Caco-2 (cell line): ENCODE results near the gene HNRNPUL1. TPM values are rescaled to one million over a fixed set of nuclear protein-coding genes. Genes with fewer than 3 reads are reported as not detected.

Experiments used
- BruUV-seq: library from RNA; stranded (reverse); fragments of 400-500 nt; replicated peaks from 2 replicates; lab custom pipeline; 2021; lab: Mats Ljungman, UMichigan
- CTCF ChIA-PET: fragments of 300-600 bp; sonication (Branson Sonifier 250); formaldehyde crosslinking; loops from one replicate; lab custom pipeline; 2022; ENCODE audit warnings: antibody characterized with exemption; lab: Charles Lee
- POLR2A ChIA-PET: fragments of 300-600 bp; sonication (Branson Sonifier 250); formaldehyde crosslinking; loops from one replicate; lab custom pipeline; 2022; ENCODE audit warnings: antibody characterized with exemption; lab: Charles Lee
- DNase-seq, 2 experiments: peaks; one replicate each; pipeline versions ENCODE4 v3.0.0 to v3.0.0-alpha.2; 2020 to 2022
- H3K27me3 ChIP-seq: replicated peaks from 2 replicates; pipeline ENCODE4 v1.6.0; 2011; ENCODE audit warnings: low read length; ENCODE audit not compliant: control insufficient read depth, insufficient read depth
- H3K36me3 ChIP-seq: 2 replicates; pipeline ENCODE4 v1.5.1; 2011; ENCODE audit warnings: low read length; ENCODE audit not compliant: control insufficient read depth, insufficient read depth
- H3K4me1 ChIP-seq: fragments of 250-450 bp; sonication (Bioruptor Pico); 2 replicates; pipeline ENCODE4 v1.5.1; 2020; ENCODE audit warnings: mild to moderate bottlenecking
- H3K4me3 ChIP-seq: 2 replicates; pipeline ENCODE4 v1.5.1; 2011; ENCODE audit warnings: low read depth, mild to moderate bottlenecking, control low read depth, low read length
- H3K9me3 ChIP-seq: fragments of 250-450 bp; sonication (Bioruptor Pico); 2 replicates; pipeline ENCODE4 v1.5.1; 2020; ENCODE audit warnings: mild to moderate bottlenecking, moderate library complexity
- H3K27ac Mint-ChIP-seq: one replicate; pipeline ENCODE4 v1.8.0; 2022; ENCODE audit warnings: mixed read lengths; ENCODE audit not compliant: unreplicated experiment
- H3K27me3 Mint-ChIP-seq: one replicate; pipeline ENCODE4 v1.8.0; 2022; ENCODE audit warnings: mixed read lengths; ENCODE audit not compliant: insufficient read depth, unreplicated experiment
- H3K36me3 Mint-ChIP-seq: one replicate; pipeline ENCODE4 v1.8.0; 2022; ENCODE audit warnings: mild to moderate bottlenecking, mixed read lengths; ENCODE audit not compliant: insufficient read depth, unreplicated experiment
- H3K4me1 Mint-ChIP-seq: one replicate; pipeline ENCODE4 v1.8.0; 2022; ENCODE audit warnings: low read depth, mixed read lengths; ENCODE audit not compliant: unreplicated experiment
- H3K4me3 Mint-ChIP-seq: one replicate; pipeline ENCODE4 v1.8.0; 2022; ENCODE audit warnings: mild to moderate bottlenecking, moderate library complexity, mixed read lengths; ENCODE audit not compliant: unreplicated experiment
- H3K9me3 Mint-ChIP-seq: one replicate; pipeline ENCODE4 v1.8.0; 2022; ENCODE audit warnings: mixed read lengths; ENCODE audit not compliant: unreplicated experiment
- intact Hi-C: fragments of 100-400 bp; cut with micrococcal nuclease; formaldehyde crosslinking; loops from one replicate; pipeline ENCODE4 v1.10.0; 2022; ENCODE audit not compliant: unreplicated experiment
- total RNA-seq: library from RNA; stranded (reverse); gene quantifications from 2 replicates; pipeline ENCODE4 v1.2.3, GENCODE V29; 2022
- TF ChIP-seq, protein P1 (sequence below), 2 experiments: fragments of 200-600 bp in 1 of 2; IDR thresholded peaks; 1 replicate in 1 of 2; 2 replicates in 1 of 2; pipeline versions ENCODE4 v1.5.1 to v1.8.0; 2011 to 2022; ENCODE audit warnings: antibody characterized with exemption in 1 of 2, control low read depth in 1 of 2, inconsistent platforms in 1 of 2, low read depth in 1 of 2, low read length in 1 of 2, mild to moderate bottlenecking in 1 of 2, moderate library complexity in 1 of 2; ENCODE audit not compliant: insufficient read depth in 1 of 2, severe bottlenecking in 1 of 2, unreplicated experiment in 1 of 2

The HNRNPUL1 gene
- total RNA-seq, 1 experiment from 2014 or later = 322 TPM

GRCh38 chr19:41307090-41307875 lies 43.1 kb downstream of the HNRNPUL1 start:
- TF ChIP-seq, protein P1, sequence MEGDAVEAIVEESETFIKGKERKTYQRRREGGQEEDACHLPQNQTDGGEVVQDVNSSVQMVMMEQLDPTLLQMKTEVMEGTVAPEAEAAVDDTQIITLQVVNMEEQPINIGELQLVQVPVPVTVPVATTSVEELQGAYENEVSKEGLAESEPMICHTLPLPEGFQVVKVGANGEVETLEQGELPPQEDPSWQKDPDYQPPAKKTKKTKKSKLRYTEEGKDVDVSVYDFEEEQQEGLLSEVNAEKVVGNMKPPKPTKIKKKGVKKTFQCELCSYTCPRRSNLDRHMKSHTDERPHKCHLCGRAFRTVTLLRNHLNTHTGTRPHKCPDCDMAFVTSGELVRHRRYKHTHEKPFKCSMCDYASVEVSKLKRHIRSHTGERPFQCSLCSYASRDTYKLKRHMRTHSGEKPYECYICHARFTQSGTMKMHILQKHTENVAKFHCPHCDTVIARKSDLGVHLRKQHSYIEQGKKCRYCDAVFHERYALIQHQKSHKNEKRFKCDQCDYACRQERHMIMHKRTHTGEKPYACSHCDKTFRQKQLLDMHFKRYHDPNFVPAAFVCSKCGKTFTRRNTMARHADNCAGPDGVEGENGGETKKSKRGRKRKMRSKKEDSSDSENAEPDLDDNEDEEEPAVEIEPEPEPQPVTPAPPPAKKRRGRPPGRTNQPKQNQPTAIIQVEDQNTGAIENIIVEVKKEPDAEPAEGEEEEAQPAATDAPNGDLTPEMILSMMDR (IDR thresholded peaks at IDR 0.05; ENCODE audit: insufficient read depth in 1 of 2, low read depth in 1 of 2, low read length in 1 of 2, severe bottlenecking in 1 of 2, unreplicated experiment in 1 of 2) = no peak
- Mint-ChIP-seq H3K4me3 (no peak overlapping the region), H3K36me3 (peaks cover 91% of the 10 kb centered on the region), H3K9me3 (no peaks in the 10 kb centered on the region), H3K27ac (peak overlapping the region; percentile 10), H3K4me1 (peaks cover 7% of the 10 kb centered on the region), H3K27me3 (no peaks in the 10 kb centered on the region)
- no peak overlapping the region for H3K4me3 ChIP-seq
- H3K9me3 ChIP-seq = no peaks in the 10 kb centered on the region
- ChIA-PET POLR2A (interaction anchor here (0.5 kb wide), 1 partner anchor 128 kb away, joined by 5 read pairs; no protein-coding TSS in a partner anchor), CTCF (interaction anchor here (0.6 to 1.6 kb wide), 3 partner anchors 43 to 770 kb away, joined by 3 to 7 read pairs (median 5); partner anchors contain the start of gene HNRNPUL1)
- intact Hi-C loops = no loop called here
- H3K36me3 ChIP-seq = peaks cover 6% of the 10 kb centered on the region
- no peak for DNase-seq
- H3K4me1 ChIP-seq = peaks cover 17% of the 10 kb centered on the region
- TSS peak; percentile 31 for BruUV-seq
- no peaks in the 10 kb centered on the region for H3K27me3 ChIP-seq

DNA sequence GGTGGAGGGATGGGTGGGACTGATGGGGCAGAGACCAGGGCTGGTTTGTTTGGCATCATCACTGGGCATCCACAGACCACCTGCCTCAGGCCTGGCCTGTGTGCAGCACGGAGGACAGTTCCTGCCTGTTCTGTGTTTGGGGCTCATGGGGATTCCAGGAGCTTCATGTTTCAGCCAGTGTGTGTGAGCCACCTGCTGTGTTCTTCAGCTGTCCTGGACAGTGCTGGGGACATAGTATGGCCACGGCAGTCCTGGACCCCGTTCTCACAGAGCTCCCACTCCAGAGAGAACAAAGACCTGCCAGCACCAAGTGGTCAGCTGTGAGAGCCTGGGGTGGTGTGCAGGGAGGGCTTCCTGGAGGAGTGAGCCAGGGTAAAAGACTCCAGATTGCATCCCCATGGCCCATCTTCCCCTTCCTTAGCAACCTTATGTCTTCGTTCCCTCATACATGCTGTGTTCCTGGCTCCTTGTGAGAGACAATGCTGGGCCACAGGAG lies 43.8 kb downstream of the HNRNPUL1 start:
- H3K4me3 ChIP-seq = no peak overlapping the region
- Mint-ChIP-seq H3K36me3 (peaks cover 88% of the 10 kb centered on the region), H3K27me3 (no peaks in the 10 kb centered on the region), H3K27ac (peak overlapping the region; percentile 95), H3K9me3 (no peaks in the 10 kb centered on the region), H3K4me1 (peaks cover 7% of the 10 kb centered on the region), H3K4me3 (no peak overlapping the region)
- peaks cover 8% of the 10 kb centered on the region for H3K36me3 ChIP-seq
- CTCF ChIA-PET = interaction anchor here (1.0 to 1.6 kb wide), 2 partner anchors 44 kb away, joined by 5 to 7 read pairs; partner anchors contain the start of gene HNRNPUL1
- BruUV-seq = no TSS peak
- H3K27me3 ChIP-seq = no peaks in the 10 kb centered on the region
- no peaks in the 10 kb centered on the region for H3K9me3 ChIP-seq
- no peak for DNase-seq
- TF ChIP-seq, protein P1 (IDR thresholded peaks at IDR 0.05; ENCODE audit: insufficient read depth in 1 of 2, low read depth in 1 of 2, low read length in 1 of 2, severe bottlenecking in 1 of 2, unreplicated experiment in 1 of 2) = no peak
- H3K4me1 ChIP-seq = peaks cover 17% of the 10 kb centered on the region
- intact Hi-C loops = loop anchor here (1.0 to 2.0 kb wide), 3 partner anchors 46 to 181 kb away; no protein-coding TSS in a partner anchor
- POLR2A ChIA-PET = interaction anchor here (1.3 kb wide), 1 partner anchor 44 kb away, joined by 4 read pairs; the partner anchor contains the start of gene HNRNPUL1

DNA sequence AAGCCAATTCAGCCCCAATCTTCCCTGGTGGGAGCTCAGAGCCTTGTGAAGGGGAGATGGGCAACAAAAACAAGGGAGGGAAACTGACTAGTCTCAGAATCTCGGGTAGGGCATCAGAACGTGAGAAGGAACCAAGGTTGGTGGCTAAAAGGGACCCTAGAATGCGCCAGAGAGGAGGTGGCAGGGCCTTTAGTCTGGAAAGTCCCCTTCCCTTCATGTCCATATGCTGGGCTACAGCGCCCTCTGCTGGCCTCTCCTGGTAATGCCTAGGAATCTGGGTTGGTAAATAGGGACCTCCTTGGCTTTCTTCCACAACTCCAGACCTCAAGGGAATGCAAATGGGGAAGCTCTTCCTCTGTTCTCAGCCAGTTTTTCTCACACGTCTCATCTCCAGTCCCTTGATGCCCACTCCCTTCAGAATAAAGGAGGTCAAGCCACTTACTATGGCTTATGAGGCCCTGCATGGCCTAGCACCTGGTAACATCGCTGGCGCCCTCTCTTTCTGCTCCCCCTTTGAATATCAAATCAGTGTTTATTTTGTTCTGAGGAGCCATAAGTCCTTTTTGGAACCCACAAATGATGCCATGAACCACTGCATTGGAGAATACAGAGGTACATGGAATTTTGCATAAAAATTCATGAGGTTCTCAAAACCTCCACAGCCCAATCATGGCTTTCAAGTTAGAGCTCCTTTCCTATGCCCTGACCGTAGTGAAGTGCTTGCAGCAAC lies 44.4 kb downstream of the HNRNPUL1 start:
- no peak overlapping the region for H3K4me3 ChIP-seq
- Mint-ChIP-seq H3K27me3 (no peaks in the 10 kb centered on the region), H3K27ac (peak overlapping the region; percentile 95), H3K4me3 (peak overlapping the region; percentile 92), H3K4me1 (peaks cover 7% of the 10 kb centered on the region), H3K36me3 (peaks cover 88% of the 10 kb centered on the region), H3K9me3 (no peaks in the 10 kb centered on the region)
- H3K9me3 ChIP-seq = no peaks in the 10 kb centered on the region
- intact Hi-C loops = loop anchor here (1.0 to 2.0 kb wide), 3 partner anchors 46 to 182 kb away; no protein-coding TSS in a partner anchor
- TF ChIP-seq, protein P1 (IDR thresholded peaks at IDR 0.05; ENCODE audit: insufficient read depth in 1 of 2, low read depth in 1 of 2, low read length in 1 of 2, severe bottlenecking in 1 of 2, unreplicated experiment in 1 of 2) = peak; percentile 97
- CTCF ChIA-PET = interaction anchor here (0.6 to 1.6 kb wide), 5 partner anchors 17 to 116 kb away, joined by 3 to 7 read pairs (median 5); partner anchors contain the start of genes CYP2S1 and HNRNPUL1
- POLR2A ChIA-PET = interaction anchor here (1.3 kb wide), 1 partner anchor 45 kb away, joined by 4 read pairs; the partner anchor contains the start of gene HNRNPUL1
- H3K4me1 ChIP-seq = peaks cover 17% of the 10 kb centered on the region
- no TSS peak for BruUV-seq
- H3K27me3 ChIP-seq = no peaks in the 10 kb centered on the region
- H3K36me3 ChIP-seq = peaks cover 8% of the 10 kb centered on the region
- DNase-seq = peak; percentile 88 to 92
